Neural cell (in vitro differentiated cells): ENCODE data around the gene PADI2. TPM values are rescaled to one million over a fixed set of nuclear protein-coding genes. Genes with fewer than 3 reads are reported as not detected.

Source experiments
- H2AFZ ChIP-seq: fragments of 200-600, 300-800 bp; sonication (generic), shearing (Covaris generic); 2 replicates; pipeline ENCODE4 v1.6.0; 2014; ENCODE audit warnings: low read depth, mild to moderate bottlenecking, antibody characterized with exemption, low read length, moderate library complexity
- H3F3A ChIP-seq: fragments of 200-600 bp; shearing (Covaris generic); 2 replicates; pipeline ENCODE4 v1.6.1; 2016; ENCODE audit warnings: mild to moderate bottlenecking, moderate library complexity, mixed read lengths, antibody characterized with exemption, low read length; ENCODE audit not compliant: insufficient read depth, poor library complexity, severe bottlenecking
- H3K27ac ChIP-seq: fragments of 200-600, 300-800 bp; sonication (generic), shearing (Covaris generic); 2 replicates; pipeline ENCODE4 v1.5.1; 2014; ENCODE audit warnings: mild to moderate bottlenecking, low read length, moderate library complexity
- H3K27me3 ChIP-seq: fragments of 300-800, 200-600 bp; sonication (generic), shearing (Covaris generic); 2 replicates; pipeline ENCODE4 v1.6.0; 2014; ENCODE audit warnings: mild to moderate bottlenecking, low read depth, low read length, moderate library complexity; ENCODE audit not compliant: insufficient read depth
- H3K36me3 ChIP-seq: fragments of 300-800, 200-600 bp; sonication (generic), shearing (Covaris generic); 2 replicates; pipeline ENCODE4 v1.5.1; 2014; ENCODE audit warnings: mild to moderate bottlenecking, antibody characterized with exemption, low read length, moderate library complexity; ENCODE audit not compliant: insufficient read depth
- H3K4me2 ChIP-seq: fragments of 300-800, 200-600 bp; sonication (generic), shearing (Covaris generic); 2 replicates; pipeline ENCODE4 v1.6.0; 2014; ENCODE audit warnings: mild to moderate bottlenecking, low read length
- H3K4me3 ChIP-seq: fragments of 300-800, 200-600 bp; sonication (generic), shearing (Covaris generic); 2 replicates; pipeline ENCODE4 v1.5.1; 2014; ENCODE audit warnings: mild to moderate bottlenecking, low read length, moderate library complexity
- H3K79me2 ChIP-seq: fragments of 200-600 bp; shearing (Covaris generic); replicated peaks from 2 replicates; pipeline ENCODE4 v1.6.0; 2014; ENCODE audit warnings: mild to moderate bottlenecking, low read length, moderate library complexity; ENCODE audit not compliant: insufficient read depth
- H3K9ac ChIP-seq: fragments of 300-800, 200-600 bp; sonication (generic), shearing (Covaris generic); 2 replicates; pipeline ENCODE4 v1.6.1; 2016; ENCODE audit warnings: mild to moderate bottlenecking, low read length, mixed read lengths
- H3K9me2 ChIP-seq: fragments of 200-600 bp; shearing (Covaris generic); 2 replicates; pipeline ENCODE4 v1.6.1; 2016; ENCODE audit warnings: mild to moderate bottlenecking, low read length, mixed read lengths; ENCODE audit not compliant: insufficient read depth
- H3K9me3 ChIP-seq: fragments of 200-600, 300-800 bp; sonication (generic), shearing (Covaris generic); 2 replicates; pipeline ENCODE4 v1.6.1; 2016; ENCODE audit warnings: mild to moderate bottlenecking, mixed run types, low read length, moderate library complexity, mixed read lengths
- H4K20me1 ChIP-seq: fragments of 200-600 bp; shearing (Covaris generic); 2 replicates; pipeline ENCODE4 v1.6.1; 2016; ENCODE audit warnings: mild to moderate bottlenecking, mixed run types; ENCODE audit not compliant: insufficient read depth
- EP300 ChIP-seq: fragments of 450-650 bp; conservative IDR thresholded peaks from 2 replicates; pipeline ENCODE4 v1.6.1; 2014; ENCODE audit warnings: antibody characterized with exemption, mild to moderate bottlenecking, moderate library complexity; ENCODE audit not compliant: poor library complexity, severe bottlenecking
- EZH2 ChIP-seq: fragments of 200-600, 300-800 bp; shearing (Covaris generic), sonication (generic); IDR thresholded peaks from 2 replicates; pipeline ENCODE4 v1.6.1; 2014; ENCODE audit warnings: antibody characterized with exemption, low read length, borderline replicate concordance, mild to moderate bottlenecking; ENCODE audit not compliant: insufficient read depth, poor library complexity, severe bottlenecking
- MXI1 ChIP-seq: fragments of 450-650 bp; conservative IDR thresholded peaks from 2 replicates; pipeline ENCODE4 v1.6.1; 2014; ENCODE audit warnings: antibody characterized with exemption, mild to moderate bottlenecking; ENCODE audit not compliant: poor library complexity, severe bottlenecking
- POLR2AphosphoS5 ChIP-seq: IDR thresholded peaks from 2 replicates; pipeline ENCODE4 v1.6.1; 2012
- RAD21 ChIP-seq: fragments of 450-650 bp; conservative IDR thresholded peaks from 2 replicates; pipeline ENCODE4 v1.6.1; 2014; ENCODE audit warnings: antibody characterized with exemption, mild to moderate bottlenecking, moderate library complexity
- SMC3 ChIP-seq: fragments of 450-650 bp; conservative IDR thresholded peaks from 2 replicates; pipeline ENCODE4 v1.6.1; 2014; ENCODE audit warnings: antibody characterized with exemption, mild to moderate bottlenecking, moderate library complexity; ENCODE audit not compliant: poor library complexity
- TAF1 ChIP-seq: IDR thresholded peaks from 2 replicates; pipeline ENCODE4 v1.6.1; 2012; ENCODE audit warnings: low read depth
- polyA plus RNA-seq: library from polyadenylated mRNA; depleted of rRNA; stranded (reverse); fragments of >200 nt; gene quantifications from 2 replicates; pipeline ENCODE4 v1.2.3, GENCODE V29; 2014
- TF ChIP-seq, protein P1 (sequence below): fragments of 450-650 bp; IDR thresholded peaks from 2 replicates; pipeline ENCODE4 v1.5.1; 2014; ENCODE audit warnings: antibody characterized with exemption, mild to moderate bottlenecking, moderate library complexity; ENCODE audit not compliant: poor library complexity, severe bottlenecking
- TF ChIP-seq, protein P2 (sequence below): IDR thresholded peaks from 2 replicates; pipeline ENCODE4 v1.6.1; 2012; ENCODE audit warnings: borderline replicate concordance

PADI2 gene
- polyA plus RNA-seq, 1 donor from 2014 or later, result 1.6 TPM

GRCh38 chr1:17117451-17118265 lies 1.6 kb downstream of the PADI2 start:
- Histone ChIP-seq H3K9me3 (no peaks in the 10 kb centered on the region), H3K4me3 (no peak overlapping the region), H3K4me2 (no peak overlapping the region), H3K9me2 (no peaks in the 10 kb centered on the region), H3K9ac (no peak overlapping the region), H2AFZ (no peak overlapping the region), H4K20me1 (no peaks in the 10 kb centered on the region), H3K27me3 (peaks cover 36% of the 10 kb centered on the region), H3K36me3 (no peaks in the 10 kb centered on the region), H3K27ac (no peak overlapping the region), H3K79me2 (no peaks in the 10 kb centered on the region), H3F3A (no peaks in the 10 kb centered on the region)
- no peak for TF ChIP-seq MXI1
- TF ChIP-seq RAD21, result no peak
- no peak for TF ChIP-seq EZH2
- TF ChIP-seq, protein P1, sequence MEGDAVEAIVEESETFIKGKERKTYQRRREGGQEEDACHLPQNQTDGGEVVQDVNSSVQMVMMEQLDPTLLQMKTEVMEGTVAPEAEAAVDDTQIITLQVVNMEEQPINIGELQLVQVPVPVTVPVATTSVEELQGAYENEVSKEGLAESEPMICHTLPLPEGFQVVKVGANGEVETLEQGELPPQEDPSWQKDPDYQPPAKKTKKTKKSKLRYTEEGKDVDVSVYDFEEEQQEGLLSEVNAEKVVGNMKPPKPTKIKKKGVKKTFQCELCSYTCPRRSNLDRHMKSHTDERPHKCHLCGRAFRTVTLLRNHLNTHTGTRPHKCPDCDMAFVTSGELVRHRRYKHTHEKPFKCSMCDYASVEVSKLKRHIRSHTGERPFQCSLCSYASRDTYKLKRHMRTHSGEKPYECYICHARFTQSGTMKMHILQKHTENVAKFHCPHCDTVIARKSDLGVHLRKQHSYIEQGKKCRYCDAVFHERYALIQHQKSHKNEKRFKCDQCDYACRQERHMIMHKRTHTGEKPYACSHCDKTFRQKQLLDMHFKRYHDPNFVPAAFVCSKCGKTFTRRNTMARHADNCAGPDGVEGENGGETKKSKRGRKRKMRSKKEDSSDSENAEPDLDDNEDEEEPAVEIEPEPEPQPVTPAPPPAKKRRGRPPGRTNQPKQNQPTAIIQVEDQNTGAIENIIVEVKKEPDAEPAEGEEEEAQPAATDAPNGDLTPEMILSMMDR, result no peak
- TF ChIP-seq, protein P2, sequence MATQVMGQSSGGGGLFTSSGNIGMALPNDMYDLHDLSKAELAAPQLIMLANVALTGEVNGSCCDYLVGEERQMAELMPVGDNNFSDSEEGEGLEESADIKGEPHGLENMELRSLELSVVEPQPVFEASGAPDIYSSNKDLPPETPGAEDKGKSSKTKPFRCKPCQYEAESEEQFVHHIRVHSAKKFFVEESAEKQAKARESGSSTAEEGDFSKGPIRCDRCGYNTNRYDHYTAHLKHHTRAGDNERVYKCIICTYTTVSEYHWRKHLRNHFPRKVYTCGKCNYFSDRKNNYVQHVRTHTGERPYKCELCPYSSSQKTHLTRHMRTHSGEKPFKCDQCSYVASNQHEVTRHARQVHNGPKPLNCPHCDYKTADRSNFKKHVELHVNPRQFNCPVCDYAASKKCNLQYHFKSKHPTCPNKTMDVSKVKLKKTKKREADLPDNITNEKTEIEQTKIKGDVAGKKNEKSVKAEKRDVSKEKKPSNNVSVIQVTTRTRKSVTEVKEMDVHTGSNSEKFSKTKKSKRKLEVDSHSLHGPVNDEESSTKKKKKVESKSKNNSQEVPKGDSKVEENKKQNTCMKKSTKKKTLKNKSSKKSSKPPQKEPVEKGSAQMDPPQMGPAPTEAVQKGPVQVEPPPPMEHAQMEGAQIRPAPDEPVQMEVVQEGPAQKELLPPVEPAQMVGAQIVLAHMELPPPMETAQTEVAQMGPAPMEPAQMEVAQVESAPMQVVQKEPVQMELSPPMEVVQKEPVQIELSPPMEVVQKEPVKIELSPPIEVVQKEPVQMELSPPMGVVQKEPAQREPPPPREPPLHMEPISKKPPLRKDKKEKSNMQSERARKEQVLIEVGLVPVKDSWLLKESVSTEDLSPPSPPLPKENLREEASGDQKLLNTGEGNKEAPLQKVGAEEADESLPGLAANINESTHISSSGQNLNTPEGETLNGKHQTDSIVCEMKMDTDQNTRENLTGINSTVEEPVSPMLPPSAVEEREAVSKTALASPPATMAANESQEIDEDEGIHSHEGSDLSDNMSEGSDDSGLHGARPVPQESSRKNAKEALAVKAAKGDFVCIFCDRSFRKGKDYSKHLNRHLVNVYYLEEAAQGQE, result no peak
- no peak for TF ChIP-seq EP300
- TF ChIP-seq SMC3, result no peak
- no peak for TF ChIP-seq TAF1
- TF ChIP-seq POLR2AphosphoS5, result no peak

DNA sequence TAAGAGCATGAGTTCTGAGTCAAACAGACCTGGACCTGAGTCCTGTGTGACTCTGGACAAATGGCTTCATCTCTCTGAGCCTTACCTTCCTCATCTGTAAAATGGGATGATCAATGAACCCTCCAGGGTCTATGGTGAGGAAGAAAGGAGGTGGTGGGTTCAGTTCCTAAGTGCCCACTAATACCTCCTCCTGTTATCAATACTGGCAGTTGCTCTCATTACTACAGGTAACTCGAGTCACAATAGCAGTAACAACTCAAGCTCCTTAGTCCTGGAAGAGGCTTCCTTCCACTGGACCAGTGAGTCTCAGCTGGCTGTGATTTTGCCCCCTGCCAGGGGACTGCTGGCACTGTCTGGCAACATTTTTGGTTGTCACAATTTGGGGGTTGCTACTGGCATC lies 2.6 kb downstream of the PADI2 start:
- TF ChIP-seq EZH2, result no peak
- no peak for TF ChIP-seq MXI1
- TF ChIP-seq EP300, result no peak
- no peak for TF ChIP-seq RAD21
- TF ChIP-seq, protein P2, result no peak
- TF ChIP-seq SMC3, result no peak
- TF ChIP-seq POLR2AphosphoS5, result no peak
- TF ChIP-seq, protein P1, result no peak
- TF ChIP-seq TAF1, result no peak
- no peak overlapping the region for H3K4me3 ChIP-seq
- H3F3A ChIP-seq, result no peaks in the 10 kb centered on the region
- H3K9me2 ChIP-seq, result no peaks in the 10 kb centered on the region
- no peak overlapping the region for H3K4me2 ChIP-seq
- peaks cover 36% of the 10 kb centered on the region for H3K27me3 ChIP-seq
- H3K36me3 ChIP-seq, result no peaks in the 10 kb centered on the region
- no peaks in the 10 kb centered on the region for H3K79me2 ChIP-seq
- no peaks in the 10 kb centered on the region for H3K9me3 ChIP-seq
- no peak overlapping the region for H2AFZ ChIP-seq
- H4K20me1 ChIP-seq, result no peaks in the 10 kb centered on the region
- no peak overlapping the region for H3K9ac ChIP-seq
- no peak overlapping the region for H3K27ac ChIP-seq
